Smooth muscle cell of the coronary artery (primary cell): ENCODE results near the gene KRT23. TPM values are rescaled to one million over a fixed set of nuclear protein-coding genes. Genes with fewer than 3 reads are reported as not detected.

Source experiments
- total RNA-seq: library from RNA; depleted of rRNA; stranded (reverse); fragments of >200 nt; gene quantifications from 2 replicates; pipeline ENCODE4 v1.2.3, GENCODE V29; 2014; ENCODE audit warnings: low replicate concordance

The KRT23 gene, protein sequence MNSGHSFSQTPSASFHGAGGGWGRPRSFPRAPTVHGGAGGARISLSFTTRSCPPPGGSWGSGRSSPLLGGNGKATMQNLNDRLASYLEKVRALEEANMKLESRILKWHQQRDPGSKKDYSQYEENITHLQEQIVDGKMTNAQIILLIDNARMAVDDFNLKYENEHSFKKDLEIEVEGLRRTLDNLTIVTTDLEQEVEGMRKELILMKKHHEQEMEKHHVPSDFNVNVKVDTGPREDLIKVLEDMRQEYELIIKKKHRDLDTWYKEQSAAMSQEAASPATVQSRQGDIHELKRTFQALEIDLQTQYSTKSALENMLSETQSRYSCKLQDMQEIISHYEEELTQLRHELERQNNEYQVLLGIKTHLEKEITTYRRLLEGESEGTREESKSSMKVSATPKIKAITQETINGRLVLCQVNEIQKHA
- not detected in 2 replicates for total RNA-seq

DNA sequence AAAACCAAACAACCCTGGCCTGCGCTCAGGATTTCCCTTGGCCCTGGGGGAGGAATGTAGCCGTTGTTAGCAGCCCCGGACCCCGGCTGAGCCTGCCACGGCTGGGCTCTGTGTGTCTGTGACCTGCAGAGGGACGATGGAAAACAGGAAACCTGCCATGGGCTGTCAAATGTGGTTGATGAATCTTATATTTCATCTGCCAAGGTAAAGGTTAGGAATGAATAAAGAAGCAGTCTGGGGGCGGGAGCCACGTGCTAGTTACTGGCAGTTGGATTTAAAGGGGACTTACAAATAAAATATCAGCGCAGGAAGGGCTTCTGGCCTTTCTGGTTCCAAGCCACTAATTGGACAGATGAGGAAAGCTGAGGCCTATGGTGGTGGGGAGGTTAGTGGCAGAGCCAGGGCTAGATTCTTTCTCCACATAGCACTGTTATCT is at the start of gene KRT23:
Gene KRT23 (minus strand): TSS at position 263 of the 436 bp plus-strand sequence. CDS start 1,043 bp downstream, outside the sequence.

GRCh38 chr17:40984226-40984625 is 46.8 kb upstream of the KRT23 start, which contains the start of gene KRT40:
Gene KRT40, minus strand, starts transcription at chr17:40984326. Its CDS starts 53 bp downstream, at chr17:40984273.

GRCh38 chr17:40966848-40967247 is 29.4 kb upstream of the KRT23 start, which contains the start of gene KRT39:
Gene KRT39, minus strand, starts transcription at chr17:40966948. Its CDS starts 92 bp downstream, at chr17:40966856.

GRCh38 chr17:40884708-40885512 is 52.5 kb downstream of the KRT23 start, which contains the start of gene KRT20:
Gene KRT20, minus strand, starts transcription at chr17:40885242. Its CDS starts 57 bp downstream, at chr17:40885185.

Other genes starting within 250 kb of the KRT23 start
- gene KRT24, start 233.9 kb downstream of the KRT23 start, total RNA-seq = not detected in 2 replicates
- not detected in 2 replicates for gene KRT25, start 182.3 kb downstream of the KRT23 start, total RNA-seq
- not detected in 2 replicates for gene KRT26, start 165.4 kb downstream of the KRT23 start, total RNA-seq
- not detected in 2 replicates for gene KRT27, start 155.1 kb downstream of the KRT23 start, total RNA-seq
- not detected in 2 replicates for gene KRT28, start 137.7 kb downstream of the KRT23 start, total RNA-seq
- gene KRT10, start 115.0 kb downstream of the KRT23 start, total RNA-seq = 1.6 and 4.7 TPM in 2 replicates
- under 0.01 TPM in 1 of 2 replicates, not detected in the other for gene KRT12, start 70.4 kb downstream of the KRT23 start, total RNA-seq
- not detected in 2 replicates for gene KRT20, start 52.4 kb downstream of the KRT23 start, total RNA-seq
- gene KRT39, start 29.3 kb upstream of the KRT23 start, total RNA-seq = 0.12 TPM in 1 of 2 replicates, not detected in the other
- not detected in 2 replicates for gene KRT40, start 46.7 kb upstream of the KRT23 start, total RNA-seq
- gene KRTAP3-3, start 56.5 kb upstream of the KRT23 start, total RNA-seq = not detected in 2 replicates
- gene KRTAP3-2, start 62.3 kb upstream of the KRT23 start, total RNA-seq = not detected in 2 replicates
- gene KRTAP3-1, start 71.5 kb upstream of the KRT23 start, total RNA-seq = not detected in 2 replicates
- not detected in 2 replicates for gene KRTAP1-5, start 89.6 kb upstream of the KRT23 start, total RNA-seq
- gene KRTAP1-4, start 92.5 kb upstream of the KRT23 start, total RNA-seq = not detected in 2 replicates
- gene KRTAP1-3, start 97.2 kb upstream of the KRT23 start, total RNA-seq = not detected in 2 replicates
- gene KRTAP1-1, start 103.8 kb upstream of the KRT23 start, total RNA-seq = not detected in 2 replicates
- not detected in 2 replicates for gene KRTAP2-1, start 109.7 kb upstream of the KRT23 start, total RNA-seq
- gene KRTAP2-2, start 117.6 kb upstream of the KRT23 start, total RNA-seq = not detected in 2 replicates
- gene KRTAP2-3, start 122.5 kb upstream of the KRT23 start, total RNA-seq = not detected in 2 replicates
- not detected in 2 replicates for gene KRTAP2-4, start 128.2 kb upstream of the KRT23 start, total RNA-seq
- gene KRTAP4-7, start 146.5 kb upstream of the KRT23 start, total RNA-seq = not detected in 2 replicates
- gene KRTAP4-8, start 160.5 kb upstream of the KRT23 start, total RNA-seq = not detected in 2 replicates
- gene KRTAP4-16, start 164.6 kb upstream of the KRT23 start, total RNA-seq = not detected in 2 replicates
- gene KRTAP4-9, start 167.7 kb upstream of the KRT23 start, total RNA-seq = not detected in 2 replicates
- gene KRTAP4-11, start 180.7 kb upstream of the KRT23 start, total RNA-seq = not detected in 2 replicates
- gene KRTAP4-12, start 186.5 kb upstream of the KRT23 start, total RNA-seq = not detected in 2 replicates
- not detected in 2 replicates for gene KRTAP4-6, start 202.9 kb upstream of the KRT23 start, total RNA-seq
- gene KRTAP4-5, start 212.2 kb upstream of the KRT23 start, total RNA-seq = not detected in 2 replicates
- not detected in 2 replicates for gene KRTAP4-4, start 223.1 kb upstream of the KRT23 start, total RNA-seq
- gene KRTAP4-3, start 230.6 kb upstream of the KRT23 start, total RNA-seq = not detected in 2 replicates
- not detected in 2 replicates for gene KRTAP4-2, start 240.6 kb upstream of the KRT23 start, total RNA-seq
- not detected in 2 replicates for gene KRTAP4-1, start 247.3 kb upstream of the KRT23 start, total RNA-seq